A549 (cell line): ENCODE measurements around the gene NEMF.

Source experiments
- CHD2 ChIP-seq: fragments of 150-350 bp; IDR thresholded peaks from 2 replicates; pipeline ENCODE4 v1.6.1; 2014; ENCODE audit warnings: low read length; ENCODE audit not compliant: partially characterized antibody
- CHD4 ChIP-seq: fragments of 200-600 bp; sonication (generic); IDR thresholded peaks from 2 replicates; pipeline ENCODE4 v1.6.1; 2016; ENCODE audit warnings: antibody characterized with exemption, mild to moderate bottlenecking, borderline replicate concordance
- CTCF ChIP-seq: fragments of >200 bp; sonication (Bioruptor Twin); formaldehyde crosslinking; IDR thresholded peaks from 3 replicates; pipeline ENCODE4 v1.5.1; 2016
- NPAS2 ChIP-seq: fragments of 250-450 bp; sonication (Bioruptor Pico); IDR thresholded peaks from 2 replicates; pipeline ENCODE4 v1.8.0; 2022; ENCODE audit warnings: mild to moderate bottlenecking, moderate library complexity, borderline replicate concordance
- POLR2A ChIP-seq: IDR thresholded peaks from 2 replicates; pipeline ENCODE4 v1.6.1; 2012; ENCODE audit warnings: mild to moderate bottlenecking, low read length
- RAD21 ChIP-seq, 2 experiments: fragments of >200 bp in 1 of 2; sonication (Bioruptor Twin) in 1 of 2; formaldehyde crosslinking in 1 of 2; IDR thresholded peaks in 1 of 2; conservative IDR thresholded peaks in 1 of 2; 2 replicates in 1 of 2; 3 replicates in 1 of 2; pipeline ENCODE4 v1.6.1; 2012 to 2018; ENCODE audit warnings: inconsistent platforms in 1 of 2
- RNF2 ChIP-seq: fragments of 200-600 bp; sonication (generic); IDR thresholded peaks from 2 replicates; pipeline ENCODE4 v1.6.1; 2016; ENCODE audit warnings: low read depth, mild to moderate bottlenecking, antibody characterized with exemption, moderate library complexity, borderline replicate concordance
- SMC3 ChIP-seq: fragments of >200 bp; sonication (Bioruptor Twin); formaldehyde crosslinking; IDR thresholded peaks from 3 replicates; pipeline ENCODE4 v1.6.1; 2018; ENCODE audit warnings: inconsistent platforms
- TF ChIP-seq, protein P1 (sequence below): fragments of >200 bp; sonication (Bioruptor Twin); formaldehyde crosslinking; IDR thresholded peaks from 3 replicates; pipeline ENCODE4 v1.6.1; 2016
- TF ChIP-seq, protein P2 (sequence below): fragments of 450-650 bp; IDR thresholded peaks from 2 replicates; pipeline ENCODE4 v1.6.1; 2014; ENCODE audit warnings: antibody characterized with exemption

GRCh38 chr14:49808780-49809179 lies 43.8 kb downstream of the NEMF start:
- TF ChIP-seq POLR2A = no peak
- TF ChIP-seq CTCF = no peak
- TF ChIP-seq, protein P1, sequence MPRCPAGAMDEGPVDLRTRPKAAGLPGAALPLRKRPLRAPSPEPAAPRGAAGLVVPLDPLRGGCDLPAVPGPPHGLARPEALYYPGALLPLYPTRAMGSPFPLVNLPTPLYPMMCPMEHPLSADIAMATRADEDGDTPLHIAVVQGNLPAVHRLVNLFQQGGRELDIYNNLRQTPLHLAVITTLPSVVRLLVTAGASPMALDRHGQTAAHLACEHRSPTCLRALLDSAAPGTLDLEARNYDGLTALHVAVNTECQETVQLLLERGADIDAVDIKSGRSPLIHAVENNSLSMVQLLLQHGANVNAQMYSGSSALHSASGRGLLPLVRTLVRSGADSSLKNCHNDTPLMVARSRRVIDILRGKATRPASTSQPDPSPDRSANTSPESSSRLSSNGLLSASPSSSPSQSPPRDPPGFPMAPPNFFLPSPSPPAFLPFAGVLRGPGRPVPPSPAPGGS = no peak
- TF ChIP-seq CHD4 = no peak
- TF ChIP-seq, protein P2, sequence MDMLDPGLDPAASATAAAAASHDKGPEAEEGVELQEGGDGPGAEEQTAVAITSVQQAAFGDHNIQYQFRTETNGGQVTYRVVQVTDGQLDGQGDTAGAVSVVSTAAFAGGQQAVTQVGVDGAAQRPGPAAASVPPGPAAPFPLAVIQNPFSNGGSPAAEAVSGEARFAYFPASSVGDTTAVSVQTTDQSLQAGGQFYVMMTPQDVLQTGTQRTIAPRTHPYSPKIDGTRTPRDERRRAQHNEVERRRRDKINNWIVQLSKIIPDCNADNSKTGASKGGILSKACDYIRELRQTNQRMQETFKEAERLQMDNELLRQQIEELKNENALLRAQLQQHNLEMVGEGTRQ = no peak
- TF ChIP-seq CHD2 = no peak
- TF ChIP-seq RNF2 = no peak
- TF ChIP-seq RAD21 (conservative IDR thresholded peaks at IDR 0.05 in 1 of 2, IDR thresholded peaks at IDR 0.05 in 1 of 2) = no peak
- TF ChIP-seq NPAS2 (CRISPR knock-in tag) = no peak
- TF ChIP-seq SMC3 = no peak
